ENCODE measurements around the gene CTNNA3.

- no peak for TF ChIP-seq CTCF (conservative IDR thresholded peaks at IDR 0.05; ENCODE audit: low read length)
- no peak for TF ChIP-seq EZH2phosphoT487 (IDR thresholded peaks at IDR 0.05; ENCODE audit: borderline replicate concordance)
Measured at GRCh38 chr10:67438605-67439304, 257.2 kb downstream of the CTNNA3 start.
